GM12878 (cell line): ENCODE data around the gene LRRC56. TPM values are rescaled to one million over a fixed set of nuclear protein-coding genes. Genes with fewer than 3 reads are reported as not detected.

Experiments used
- ATAC-seq: fragments of 200-7000 bp; cut with Tn5 transposase; 3 replicates; pipeline ENCODE4 v1.9.1; 2020; ENCODE audit warnings: mild to moderate bottlenecking, moderate library complexity
- BruUV-seq: library from RNA; stranded (reverse); fragments of 400-500 nt; replicated peaks from 2 replicates; lab custom pipeline; 2021; lab: Mats Ljungman, UMichigan
- CTCF ChIA-PET: fragments of 300-600 bp; sonication (Branson Sonifier 250); formaldehyde crosslinking; extraction: SDS; loops from one replicate; lab custom pipeline; 2021; ENCODE audit warnings: inconsistent platforms; lab: Yijun Ruan, JAX
- POLR2A ChIA-PET: fragments of 350-600 bp; formaldehyde crosslinking; extraction: SDS; loops from one replicate; lab custom pipeline; 2021; ENCODE audit warnings: inconsistent platforms; lab: Charles Lee
- RAD21 ChIA-PET: fragments of 300-600 bp; sonication (Branson Sonifier 250); formaldehyde crosslinking; loops from one replicate; lab custom pipeline; 2023; ENCODE audit warnings: antibody characterized with exemption; ENCODE audit not compliant: unreplicated experiment; lab: Charles Lee
- SMC1A ChIA-PET: fragments of 300-600 bp; sonication (Branson Sonifier 250); formaldehyde crosslinking; loops from one replicate; lab custom pipeline; 2023; ENCODE audit not compliant: unreplicated experiment, uncharacterized antibody; lab: Charles Lee
- DNase-seq: peaks from one replicate; pipeline ENCODE4 v3.0.0-alpha.2; 2011; ENCODE audit warnings: low read depth, low spot score
- FAIRE-seq: peaks from 3 replicates; lab custom pipeline; 2011; peaks lifted over from hg19 to GRCh38; lab: Jason Lieb, UNC
- H2AFZ ChIP-seq: 2 replicates; pipeline ENCODE4 v1.6.0; 2011; ENCODE audit warnings: low read depth, low read length, control low read depth; ENCODE audit not compliant: control insufficient read depth
- H3K27ac ChIP-seq: 2 replicates; pipeline ENCODE4 v1.5.1; 2011; ENCODE audit warnings: control low read depth; ENCODE audit not compliant: control insufficient read depth, insufficient read depth
- H3K27me3 ChIP-seq, 2 experiments: replicated peaks in 1 of 2; 2 replicates each; pipeline versions ENCODE4 v1.6.0 to v1.6.1; 2011; ENCODE audit warnings: low read length in 1 of 2; ENCODE audit not compliant: control insufficient read depth in 2 of 2, insufficient read depth in 2 of 2
- H3K36me3 ChIP-seq, 2 experiments: 2 replicates each; pipeline ENCODE4 v1.5.1; 2011; ENCODE audit warnings: low read length in 1 of 2; ENCODE audit not compliant: control insufficient read depth in 2 of 2, insufficient read depth in 2 of 2
- H3K4me1 ChIP-seq: 2 replicates; pipeline ENCODE4 v1.6.1; 2011; ENCODE audit warnings: mild to moderate bottlenecking, low read length, moderate library complexity, mixed read lengths; ENCODE audit not compliant: control insufficient read depth, insufficient read depth
- H3K4me2 ChIP-seq: 2 replicates; pipeline ENCODE4 v1.6.0; 2011; ENCODE audit warnings: control low read depth; ENCODE audit not compliant: control insufficient read depth, insufficient read depth
- H3K4me3 ChIP-seq: fragments of 200-600 bp; sonication (generic); 2 replicates; pipeline ENCODE4 v1.5.1; 2016
- H3K79me2 ChIP-seq: 2 replicates; pipeline ENCODE4 v1.6.0; 2011; ENCODE audit warnings: low read length; ENCODE audit not compliant: control insufficient read depth, insufficient read depth
- H3K9ac ChIP-seq: 2 replicates; pipeline ENCODE4 v1.8.0; 2011; ENCODE audit warnings: low read length, control low read depth, mixed read lengths; ENCODE audit not compliant: control insufficient read depth, insufficient read depth
- H3K9me3 ChIP-seq: replicated peaks from 3 replicates; pipeline ENCODE4 v1.5.1; 2011; ENCODE audit warnings: mild to moderate bottlenecking, low read length; ENCODE audit not compliant: control insufficient read depth, insufficient read depth
- H4K20me1 ChIP-seq: 2 replicates; pipeline ENCODE4 v1.6.0; 2011; ENCODE audit not compliant: control insufficient read depth, insufficient read depth
- BACH1 ChIP-seq: fragments of 450-650 bp; IDR thresholded peaks from 2 replicates; pipeline ENCODE4 v1.6.1; 2017; ENCODE audit warnings: mild to moderate bottlenecking, borderline replicate concordance
- BMI1 ChIP-seq: fragments of 450-650 bp; IDR thresholded peaks from 2 replicates; pipeline ENCODE4 v1.6.1; 2016; ENCODE audit warnings: mild to moderate bottlenecking, moderate library complexity, borderline replicate concordance
- CHD4 ChIP-seq: fragments of 200-600 bp; sonication (generic); IDR thresholded peaks from 2 replicates; pipeline ENCODE4 v1.6.1; 2016; ENCODE audit warnings: mild to moderate bottlenecking
- ETV6 ChIP-seq, 2 experiments: fragments of 450-650 bp in 1 of 2; IDR thresholded peaks in 1 of 2; conservative IDR thresholded peaks in 1 of 2; 2 replicates each; pipeline ENCODE4 v1.6.1; 2014; ENCODE audit warnings: antibody characterized with exemption in 1 of 2, borderline replicate concordance in 1 of 2, low read depth in 1 of 2, mild to moderate bottlenecking in 1 of 2, moderate library complexity in 1 of 2
- FOXK2 ChIP-seq: fragments of 450-650 bp; IDR thresholded peaks from 2 replicates; pipeline ENCODE4 v1.6.1; 2017; ENCODE audit warnings: mild to moderate bottlenecking, moderate library complexity
- HDAC2 ChIP-seq: fragments of 200-600 bp; sonication (generic); IDR thresholded peaks from 2 replicates; pipeline ENCODE4 v1.6.1; 2017
- MTA3 ChIP-seq: IDR thresholded peaks from 2 replicates; pipeline ENCODE4 v1.6.1; 2012; ENCODE audit warnings: low read length, inconsistent platforms, borderline replicate concordance
- PAX5 ChIP-seq: IDR thresholded peaks from 2 replicates; pipeline ENCODE4 v1.6.1; 2011; ENCODE audit warnings: low read depth, low read length, borderline replicate concordance
- RUNX3 ChIP-seq: IDR thresholded peaks from 2 replicates; pipeline ENCODE4 v1.6.1; 2012; ENCODE audit warnings: low read length, inconsistent platforms
- SKIL ChIP-seq: fragments of 450-650 bp; IDR thresholded peaks from 2 replicates; pipeline ENCODE4 v1.6.1; 2017; ENCODE audit warnings: mild to moderate bottlenecking, low read depth, inconsistent platforms; ENCODE audit not compliant: poor library complexity, severe bottlenecking
- STAT1 ChIP-seq: fragments of 450-650 bp; conservative IDR thresholded peaks from 2 replicates; pipeline ENCODE4 v1.6.1; 2014; ENCODE audit warnings: antibody characterized with exemption, mild to moderate bottlenecking
- ZBED1 ChIP-seq: IDR thresholded peaks from 2 replicates; pipeline ENCODE4 v1.6.1; 2016; ENCODE audit warnings: borderline replicate concordance
- WGBS: methylation state at CpG from one replicate; pipeline ENCODE4 v1.1.6; 2016; ENCODE audit warnings: low lambda C conversion rate; ENCODE audit not compliant: insufficient replicate concordance, insufficient coverage; ENCODE audit errors: missing lambda C conversion rate; 5-methylcytosine and 5-hydroxymethylcytosine counted together
- in situ Hi-C: fragments of 300-500 bp; cut with MboI; formaldehyde crosslinking; loops from 9 replicates; pipeline ENCODE4 v1.14.3; 2018; ENCODE audit warnings: mixed read lengths
- intact Hi-C: fragments of 100-400 bp; cut with micrococcal nuclease; formaldehyde crosslinking; loops from one replicate; pipeline ENCODE4 v1.14.2; 2022; ENCODE audit not compliant: unreplicated experiment
- polyA plus RNA-seq, 11 experiments: library from polyadenylated mRNA; depleted of rRNA in 4 of 11; unstranded in 6 of 11; stranded (reverse) in 5 of 11; fragments of >200 nt; fragmentation: Nextera tagmentation in 4 of 11; fragmentation: Illumina TruSeq in 1 of 11; extraction: Ambion mirVana in 4 of 11; extraction: Trizol in 1 of 11; gene quantifications; 1 replicate in 1 of 11; 2 replicates in 10 of 11; pipeline versions ENCODE4 v1.2.1 to v1.2.3, GENCODE V29; 2011 to 2016; ENCODE audit warnings: inconsistent platforms in 2 of 11, missing spikeins in 2 of 11, low read depth in 1 of 11
- total RNA-seq, 4 experiments: library from RNA; depleted of rRNA in 3 of 4; stranded (reverse); fragments of >200 nt in 3 of 4; fragmentation: Illumina TruSeq in 1 of 4; extraction: Trizol in 1 of 4; gene quantifications; 2 replicates each; pipeline versions ENCODE4 v1.2.1 to v1.2.3, GENCODE V29; 2013 to 2021

LRRC56 gene
- total and polyA plus RNA-seq, 10 of the 15 experiments (the other 5 are each of a cell fraction or from before 2014, with no cell fraction given) = 0.02 to 1.9 (median 0.75) TPM; not detected in 1

DNA sequence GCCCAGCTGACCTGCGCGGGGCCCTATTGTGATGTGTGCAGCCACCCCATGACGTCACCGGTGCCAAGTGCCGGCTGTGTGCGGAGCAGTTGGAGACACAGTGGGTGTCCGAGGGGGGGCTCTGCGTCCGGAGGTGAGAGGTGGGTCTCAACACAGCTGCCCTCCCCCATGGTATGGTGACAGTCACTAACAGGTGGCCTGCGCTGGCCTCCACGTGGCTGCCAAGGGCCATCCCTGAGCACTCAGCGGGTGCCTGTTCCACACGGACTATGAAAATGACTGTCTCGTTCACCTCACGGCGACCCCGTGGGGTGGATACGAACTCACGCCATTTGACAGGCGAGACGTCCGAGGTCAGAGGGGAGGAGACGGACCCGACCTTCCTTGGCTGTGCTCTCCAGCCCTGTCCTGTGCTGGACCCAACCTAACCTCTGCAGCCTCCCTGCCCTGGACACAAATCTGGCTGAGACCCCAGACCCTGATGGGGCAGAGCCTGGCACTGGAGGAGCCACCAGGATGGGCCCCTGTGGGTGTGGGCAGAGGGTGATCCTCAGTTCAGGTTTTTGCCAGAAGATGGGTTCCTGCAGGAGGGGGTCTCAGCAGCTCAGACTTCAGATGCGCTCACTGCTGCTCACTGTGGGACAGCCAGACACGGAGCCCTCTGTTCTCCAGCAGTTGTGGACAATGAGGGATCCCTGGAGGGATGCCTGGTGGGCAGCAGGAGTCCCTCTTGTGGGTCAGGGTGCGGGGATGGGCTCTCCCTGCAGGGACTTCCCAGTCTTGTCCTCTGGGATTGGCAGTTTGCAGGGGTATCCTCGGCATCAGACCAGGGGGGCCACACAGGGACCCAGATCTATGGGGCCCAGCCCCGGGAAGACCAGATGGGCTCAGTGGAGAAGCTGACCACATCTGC, 8.3 kb upstream of the LRRC56 start:
- ATAC-seq (no peak), DNase-seq (no peak), FAIRE-seq (no peak)
- TF ChIP-seq SKIL (no peak), BACH1 (no peak), FOXK2 (no peak), RUNX3 (no peak), ZBED1 (no peak), MTA3 (no peak), CHD4 (no peak), STAT1 (no peak), BMI1 (no peak), ETV6 (conservative IDR thresholded peaks at IDR 0.05 in 1 of 2, IDR thresholded peaks at IDR 0.05 in 1 of 2; ENCODE audit: borderline replicate concordance in 1 of 2, low read depth in 1 of 2) (no peak), PAX5 (no peak), HDAC2 (no peak)
- in situ Hi-C loops (no loop called here), intact Hi-C loops (no loop called here)
- SMC1A ChIA-PET = no interaction called here
- no peaks in the 10 kb centered on the region for H3K27me3 ChIP-seq
- CTCF ChIA-PET = no interaction called here
- WGBS = 66% methylated on average over 27 of the region's 29 CpGs
- no TSS peak for BruUV-seq
- RAD21 ChIA-PET = no interaction called here
- no peak overlapping the region for H3K4me2 ChIP-seq
- H3K4me1 ChIP-seq = peaks cover 4% of the 10 kb centered on the region
- no peak overlapping the region for H3K27ac ChIP-seq
- POLR2A ChIA-PET = no interaction called here
- H3K4me3 ChIP-seq = no peak overlapping the region
- no peaks in the 10 kb centered on the region for H4K20me1 ChIP-seq
- no peak overlapping the region for H2AFZ ChIP-seq
- no peaks in the 10 kb centered on the region for H3K9me3 ChIP-seq
- H3K36me3 ChIP-seq = peaks cover 0 to 12% of the 10 kb centered on the region in 2 experiments; a peak in 3 of 4 replicates
- peaks cover 8% of the 10 kb centered on the region for H3K79me2 ChIP-seq
- no peak overlapping the region for H3K9ac ChIP-seq
